HG02623 (cell line): ENCODE measurements around the gene CUX1.
"Not testable (repeated sequence)": the region's sequence is repeated elsewhere in the genome, so short reads cannot be mapped to it uniquely, and the experiment has no call there.

Experiments
- ATAC-seq: cut with Tn5 transposase; IDR thresholded peaks from one replicate; pipeline ENCODE4 v1.9.1; 2021; ENCODE audit warnings: moderate library complexity; ENCODE audit not compliant: unreplicated experiment

CUX1 gene

DNA sequence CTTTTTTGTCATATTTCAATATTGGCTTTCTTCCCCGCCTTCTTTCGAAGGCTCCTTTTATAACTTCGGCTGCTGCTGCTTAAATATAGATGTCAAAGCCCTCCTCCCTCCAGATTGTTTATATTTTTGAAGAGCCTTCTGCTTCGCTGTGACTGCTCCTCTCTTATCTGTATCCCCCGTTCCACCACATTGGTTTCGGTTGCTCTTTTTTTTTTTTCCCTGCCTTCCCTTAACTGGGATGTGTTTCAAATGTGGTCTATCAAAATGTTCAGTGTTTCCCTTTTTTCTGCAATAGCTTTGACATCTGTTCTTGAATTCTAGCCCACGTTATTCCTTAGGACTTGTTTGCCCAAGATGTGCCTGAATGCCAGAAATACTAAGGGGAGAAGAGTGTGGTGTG lies 96.4 kb downstream of the CUX1 start:
- no peak for ATAC-seq

DNA sequence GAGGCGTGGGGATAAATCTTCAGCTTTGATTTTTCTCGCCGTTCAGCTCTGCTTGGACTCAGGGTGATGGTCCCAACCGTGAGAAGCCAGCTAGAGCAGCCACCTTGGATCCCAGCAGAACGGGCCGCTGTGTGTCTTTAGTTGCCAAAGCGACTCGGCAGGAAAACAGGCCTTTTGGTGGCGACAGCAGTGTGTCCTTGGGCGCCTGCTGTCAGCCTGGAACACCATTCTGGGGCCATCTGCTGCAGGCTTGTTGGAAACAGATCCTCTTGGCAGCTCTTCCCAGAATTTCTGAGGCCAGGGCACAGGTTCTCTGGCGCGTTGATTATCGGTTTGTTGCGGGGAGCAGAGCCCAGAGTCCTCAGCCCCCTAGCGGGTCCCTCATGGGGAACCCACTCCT lies 97.6 kb downstream of the CUX1 start:
- ATAC-seq, result no peak

DNA sequence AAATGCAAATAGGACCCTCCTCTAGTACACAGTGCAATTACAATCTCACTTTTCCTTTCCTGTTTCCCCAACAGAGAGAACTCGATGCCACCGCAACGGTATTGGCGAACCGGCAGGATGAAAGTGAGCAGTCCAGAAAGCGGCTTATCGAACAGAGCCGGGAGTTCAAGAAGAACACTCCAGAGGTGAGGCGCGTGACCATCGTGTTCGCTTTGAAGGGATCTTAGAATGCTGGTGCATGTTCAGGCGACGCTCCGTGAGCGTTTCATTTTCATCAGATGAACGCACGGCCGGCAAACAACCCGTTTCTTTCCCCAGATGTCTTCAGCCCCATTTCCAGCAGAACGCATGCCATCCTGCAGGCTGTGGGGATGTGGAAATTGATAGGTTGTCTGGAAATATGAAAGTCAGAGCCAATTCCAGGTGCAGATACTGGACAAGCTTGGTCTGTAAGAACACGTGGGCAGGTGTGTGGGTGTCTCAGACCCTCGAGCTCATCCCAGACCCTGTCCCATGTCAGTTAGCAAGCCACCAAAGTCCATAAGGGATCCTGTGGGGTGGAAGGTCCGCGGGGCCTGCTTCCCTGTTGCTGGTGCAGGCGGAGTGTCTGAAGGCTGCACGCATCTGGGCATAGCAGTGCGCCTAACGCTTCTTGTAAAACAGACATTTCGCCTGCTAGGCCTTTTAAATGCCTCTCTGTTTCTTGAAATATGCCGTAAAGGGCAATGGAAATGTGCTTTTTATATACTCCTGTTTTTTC lies 98.8 kb downstream of the CUX1 start:
- ATAC-seq, result no peak

DNA sequence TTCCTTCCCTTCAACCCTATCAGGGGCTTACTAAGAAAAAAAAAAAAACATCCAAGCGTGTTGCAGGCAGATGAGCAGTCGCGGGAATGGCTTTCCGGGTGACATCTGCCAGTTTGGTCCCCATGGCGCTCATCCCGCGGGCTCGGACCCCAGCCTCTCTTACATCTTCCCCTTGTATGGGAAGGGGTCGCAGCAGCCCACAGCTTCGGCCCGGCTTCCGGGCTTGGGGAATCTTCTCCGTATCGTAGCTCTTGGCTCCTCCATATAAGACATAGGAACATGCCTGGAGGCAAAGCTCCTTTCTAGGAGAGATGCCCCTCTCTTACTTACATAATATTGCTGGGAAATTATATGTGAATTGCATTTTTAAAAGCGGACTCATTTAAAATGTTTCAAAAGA lies 99.5 kb downstream of the CUX1 start:
- ATAC-seq, result no peak

DNA sequence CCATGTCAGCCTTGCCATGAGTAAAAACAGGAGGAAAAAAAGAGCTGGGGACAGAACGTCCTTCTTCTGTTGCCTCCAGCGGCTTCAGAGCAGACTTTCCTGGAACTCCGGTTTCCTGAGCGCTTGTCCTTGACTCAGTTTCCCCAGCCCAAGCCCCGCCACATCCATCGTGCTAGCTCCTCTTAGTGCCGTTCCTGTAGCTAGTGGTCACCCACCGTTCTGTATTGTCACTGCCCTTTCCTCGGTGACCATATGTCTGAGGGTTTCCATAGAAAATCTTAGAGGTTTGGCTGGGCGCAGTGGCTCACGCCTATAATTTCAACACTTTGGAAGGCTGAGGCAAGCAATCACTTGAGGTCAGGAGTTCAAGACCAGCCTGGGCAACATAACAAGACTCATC lies 100.1 kb downstream of the CUX1 start:
- no peak for ATAC-seq

DNA sequence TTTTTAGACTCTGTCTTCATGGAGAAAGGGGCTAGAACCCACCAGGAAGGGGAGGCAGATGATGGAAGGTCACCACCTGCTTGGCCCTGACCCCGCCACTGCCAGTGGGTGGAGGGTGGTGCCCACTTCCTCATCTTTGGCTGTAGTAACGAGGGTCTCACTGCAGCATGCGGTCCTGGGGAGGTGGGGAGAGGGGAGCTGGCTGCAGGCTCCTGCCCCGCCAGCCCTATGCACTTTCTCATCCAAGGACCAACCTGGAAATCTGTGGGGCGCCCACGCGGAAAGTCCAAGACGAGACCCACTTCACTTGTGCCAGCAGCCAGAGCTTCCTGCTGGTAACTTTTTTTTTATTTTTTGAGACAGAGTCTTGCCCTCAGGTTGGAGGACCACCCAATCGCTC lies 101.0 kb downstream of the CUX1 start:
- no peak for ATAC-seq

DNA sequence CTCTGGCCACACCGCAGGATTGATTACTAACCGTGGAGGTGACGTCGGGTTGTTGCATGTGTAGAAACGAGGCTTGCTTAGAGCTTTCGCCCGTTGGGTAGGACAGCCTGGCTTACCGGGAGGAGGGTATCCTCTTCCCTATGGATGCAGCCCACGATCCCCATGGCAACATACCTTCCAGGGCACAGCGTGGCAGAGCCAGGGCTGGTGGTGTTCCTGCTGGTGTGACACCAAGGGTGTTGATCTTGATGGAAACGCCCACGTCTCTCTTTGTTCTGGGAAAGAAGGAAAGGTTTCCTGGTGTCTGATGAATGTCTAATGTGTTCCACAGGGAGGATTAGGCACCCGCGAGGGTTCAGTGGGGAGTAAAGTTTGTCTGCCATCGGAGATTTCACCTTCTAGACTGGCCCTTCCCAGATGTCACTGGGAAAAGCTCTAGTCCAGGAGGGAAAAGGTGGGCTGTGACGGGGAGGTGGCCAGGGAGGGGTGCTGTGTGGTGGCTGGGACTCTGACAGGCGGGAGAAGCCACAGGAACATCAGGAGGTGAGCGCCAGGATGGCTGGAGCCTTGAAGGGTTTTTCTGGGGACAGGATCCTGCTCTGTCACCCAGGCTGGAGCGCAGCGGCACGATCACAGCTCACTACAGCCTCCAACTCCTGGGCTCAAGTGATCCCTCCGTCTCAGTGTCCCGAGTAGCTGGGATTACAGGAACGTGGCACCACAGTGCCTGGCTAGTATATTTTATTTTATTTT lies 102.1 kb downstream of the CUX1 start:
- ATAC-seq, result no peak

DNA sequence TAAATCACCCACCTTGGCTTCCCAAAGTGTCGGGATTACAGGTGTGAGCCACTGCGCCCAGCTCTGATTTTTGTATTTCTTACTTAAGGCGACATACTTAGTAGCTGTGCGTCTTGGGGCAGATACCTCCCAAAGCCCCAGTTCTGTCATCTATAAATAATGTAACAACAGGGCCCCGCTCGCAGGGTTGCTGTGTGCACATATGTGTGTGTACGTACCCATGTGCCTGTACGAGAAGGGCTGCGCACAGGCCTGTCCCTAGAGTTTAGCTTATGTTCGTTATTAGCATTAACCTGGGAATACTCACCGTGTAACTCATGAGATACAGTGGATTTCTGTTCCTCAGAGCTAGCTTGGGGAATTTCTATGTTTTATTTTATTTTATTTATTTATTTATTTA lies 103.6 kb downstream of the CUX1 start:
- no peak for ATAC-seq

DNA sequence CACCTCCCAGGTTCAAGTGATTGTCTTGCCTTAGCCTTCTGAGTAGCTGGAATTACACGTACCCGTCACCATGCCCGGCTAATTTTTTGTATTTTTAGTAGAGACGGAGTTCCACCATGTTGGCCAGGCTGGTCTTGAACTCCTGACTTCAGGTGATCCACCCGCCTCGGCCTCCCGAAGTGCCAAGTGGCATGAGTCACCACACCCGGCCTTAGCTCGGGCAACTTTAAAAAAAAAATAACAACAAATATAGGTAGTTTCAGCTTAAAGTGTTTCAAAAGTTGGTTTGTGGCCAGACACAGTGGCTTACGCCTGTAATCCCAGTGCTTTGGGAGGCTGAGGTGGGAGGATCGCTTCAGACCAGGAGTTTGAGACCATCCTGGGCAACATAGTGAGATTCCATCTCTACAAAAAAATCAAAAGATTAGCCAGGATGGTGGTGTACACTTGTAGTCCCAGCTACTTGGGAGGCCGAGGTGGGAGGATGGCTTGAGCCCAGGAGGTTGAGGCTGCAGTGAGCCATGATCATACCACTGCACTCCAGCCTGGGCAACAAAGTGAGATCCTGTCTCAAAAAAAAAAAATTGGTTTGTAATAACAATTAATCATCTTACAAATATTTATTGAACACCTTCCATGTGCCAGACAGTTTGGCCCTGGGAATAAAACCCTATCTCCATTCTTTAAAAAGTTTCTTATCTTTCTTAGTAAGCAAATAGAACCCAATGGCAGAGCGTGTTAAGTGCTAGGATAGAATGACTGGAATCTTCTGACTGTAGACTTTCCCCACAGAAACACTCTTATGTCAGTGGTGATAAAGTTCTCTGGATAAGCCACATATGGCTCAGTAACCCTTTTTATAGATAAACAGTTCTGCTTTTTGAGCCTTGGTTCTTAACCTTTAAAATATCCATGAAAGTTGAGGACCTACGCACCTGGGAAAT lies 104.4 kb downstream of the CUX1 start:
- not testable (repeated sequence) for ATAC-seq

DNA sequence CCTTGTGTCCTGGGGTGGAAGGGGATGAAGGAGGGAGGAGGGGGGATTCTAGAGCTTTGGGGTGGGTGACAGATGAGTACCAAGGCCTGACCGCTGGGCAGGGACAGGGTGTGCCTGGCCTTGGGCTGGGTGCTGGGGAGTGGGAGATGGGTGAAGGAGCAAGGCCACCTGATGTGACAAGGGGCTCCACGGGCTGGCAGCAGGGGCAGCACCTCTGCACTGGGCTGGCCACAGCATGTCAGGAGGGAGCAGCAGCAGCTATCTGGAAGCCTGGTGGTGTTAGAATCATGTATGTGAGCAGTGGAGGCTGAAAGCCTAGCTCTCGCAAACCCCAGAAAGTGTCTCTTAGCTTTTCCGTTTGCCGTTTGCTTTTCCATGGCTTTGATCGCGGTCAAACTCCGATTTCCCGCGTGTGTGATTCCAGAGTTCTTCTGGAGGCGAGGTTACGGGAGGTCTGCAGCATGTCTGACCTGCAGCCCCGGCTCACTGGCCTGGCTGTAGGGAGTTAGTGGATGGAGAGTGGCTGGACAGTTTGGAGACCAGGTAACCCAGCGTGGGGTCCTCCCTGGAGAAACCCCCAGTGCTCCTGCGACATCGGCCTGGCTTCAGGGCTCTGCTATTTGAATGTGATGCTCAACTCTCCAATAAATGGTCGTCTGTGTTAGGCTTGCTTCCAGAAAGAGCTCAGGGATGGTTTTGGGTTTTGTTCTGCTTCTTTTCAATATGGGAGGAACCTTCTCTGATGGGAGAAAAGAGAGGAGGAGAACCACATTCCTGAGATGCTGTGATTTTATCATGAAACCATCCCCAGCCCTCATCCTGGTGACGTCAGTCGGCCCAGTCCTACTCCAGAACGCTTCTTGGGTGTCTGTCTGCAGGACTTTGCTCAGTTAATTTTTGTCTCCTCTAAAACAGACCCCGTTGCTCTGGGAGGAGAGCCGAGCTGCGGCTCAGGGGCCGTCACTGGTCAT lies 105.5 kb downstream of the CUX1 start:
- no peak for ATAC-seq

DNA sequence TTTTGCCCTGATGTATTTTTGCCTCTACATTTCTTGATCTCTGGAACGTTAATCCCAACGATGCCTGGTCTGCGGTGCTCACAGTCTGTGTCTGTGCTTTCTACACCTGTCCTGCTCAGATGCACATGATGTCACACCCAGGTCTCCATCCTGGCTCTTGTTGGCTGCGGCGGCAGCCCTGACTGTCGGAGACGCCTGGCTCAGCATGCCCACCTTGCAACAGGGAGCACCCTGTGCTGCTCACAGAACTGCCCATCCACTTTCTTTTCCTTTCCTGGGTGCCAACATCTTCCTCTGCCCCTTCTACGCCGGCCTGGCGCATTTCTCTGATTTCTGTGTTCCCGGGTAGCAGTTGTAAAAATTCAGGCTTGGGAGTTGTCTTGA lies 106.2 kb downstream of the CUX1 start:
- ATAC-seq, result no peak

DNA sequence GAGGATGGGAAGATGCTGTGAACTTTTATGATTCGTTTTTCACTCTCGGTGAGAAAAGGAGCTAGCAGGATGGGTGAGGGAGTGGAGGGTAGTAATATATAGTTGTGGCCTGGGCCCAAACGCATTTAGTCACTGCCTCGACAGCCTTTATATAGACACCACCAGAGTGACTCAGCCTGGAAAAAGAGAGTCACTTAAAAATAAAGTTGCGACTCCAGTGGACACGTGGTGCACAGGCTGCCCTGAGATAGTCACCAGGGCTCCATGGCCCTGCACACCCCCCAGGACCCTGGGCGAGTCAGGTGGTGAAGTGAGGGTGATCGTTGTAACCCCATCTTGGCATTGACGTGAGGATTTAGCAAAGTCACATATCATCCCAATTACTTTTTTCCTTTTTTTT lies 106.7 kb downstream of the CUX1 start:
- ATAC-seq, result no peak

DNA sequence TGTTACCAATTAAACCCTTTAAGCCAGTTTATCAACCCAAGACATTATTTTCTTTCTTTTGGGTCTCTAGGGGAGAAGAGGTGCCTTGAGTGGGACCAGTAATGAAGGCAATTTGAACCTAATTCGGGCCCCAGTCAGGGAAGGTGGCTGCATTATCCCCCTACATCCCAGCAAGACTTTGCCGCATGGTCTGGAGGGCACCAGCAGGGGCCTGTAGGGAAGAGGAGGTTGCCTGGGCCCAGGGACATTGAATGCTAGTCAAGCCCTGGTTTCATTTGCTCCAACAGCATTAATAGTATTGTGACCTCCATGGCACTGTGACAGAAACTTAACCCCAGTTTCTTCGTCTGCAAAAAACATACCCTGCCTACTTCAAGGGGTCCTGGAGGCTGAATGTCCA lies 108.8 kb downstream of the CUX1 start:
- ATAC-seq, result no peak

DNA sequence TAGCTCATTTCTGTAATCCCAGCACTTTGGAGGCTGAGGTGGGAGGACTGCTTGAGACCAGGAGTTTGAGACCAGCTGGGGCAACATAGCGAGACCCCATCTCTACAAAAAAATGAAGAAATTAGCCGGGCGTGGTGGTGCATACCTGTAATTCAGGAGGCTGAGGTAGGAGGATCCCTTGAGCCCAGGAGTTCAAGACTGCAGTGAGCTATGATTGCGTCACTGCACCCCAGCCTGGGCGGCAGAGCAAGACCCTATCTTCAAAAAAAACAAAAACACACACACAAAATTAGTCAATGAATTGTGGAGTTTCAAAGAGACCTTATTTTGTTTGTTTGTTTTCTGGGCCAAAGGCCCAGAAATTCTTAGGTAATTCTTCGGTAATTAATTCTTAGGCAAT lies 110.0 kb downstream of the CUX1 start:
- no peak for ATAC-seq

DNA sequence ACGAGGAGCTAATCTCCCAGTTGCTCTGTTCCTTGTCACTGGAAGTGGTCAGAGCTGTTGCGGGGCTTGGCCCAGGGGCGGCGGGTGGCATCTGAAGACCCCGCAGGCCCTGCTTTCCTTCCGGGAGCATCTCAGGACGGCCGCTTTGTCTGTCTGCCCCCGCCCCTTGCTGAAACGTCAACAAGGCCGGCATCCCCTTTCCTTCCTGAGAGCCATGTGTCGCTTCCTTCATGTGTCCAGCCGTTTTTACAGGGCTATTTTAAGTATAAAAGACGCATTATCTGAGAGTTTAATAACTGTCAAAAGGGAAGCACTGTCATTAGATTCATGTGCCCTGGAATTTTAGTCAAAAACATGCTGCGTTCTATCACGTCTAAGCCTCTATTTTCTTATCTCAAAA lies 110.4 kb downstream of the CUX1 start:
- no peak for ATAC-seq

DNA sequence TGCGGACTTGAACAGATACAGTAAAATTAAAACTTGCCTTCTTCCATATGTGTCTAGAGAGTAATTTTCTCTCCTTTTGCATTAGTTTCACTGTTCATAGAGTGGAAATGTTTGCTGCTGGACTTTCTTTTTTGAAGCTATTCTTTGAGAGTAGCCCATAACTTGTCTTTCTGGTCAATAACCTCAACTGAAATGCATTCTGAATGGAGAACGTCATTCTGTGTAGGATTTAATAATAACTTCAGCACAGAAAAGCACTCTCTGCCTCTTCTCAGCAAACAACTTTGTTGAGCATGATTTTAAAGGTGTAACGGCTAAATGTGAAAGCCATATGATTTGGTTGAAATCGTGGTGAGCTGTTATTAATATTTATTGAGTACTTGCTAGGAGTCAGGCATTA lies 111.8 kb downstream of the CUX1 start:
- ATAC-seq, result no peak

DNA sequence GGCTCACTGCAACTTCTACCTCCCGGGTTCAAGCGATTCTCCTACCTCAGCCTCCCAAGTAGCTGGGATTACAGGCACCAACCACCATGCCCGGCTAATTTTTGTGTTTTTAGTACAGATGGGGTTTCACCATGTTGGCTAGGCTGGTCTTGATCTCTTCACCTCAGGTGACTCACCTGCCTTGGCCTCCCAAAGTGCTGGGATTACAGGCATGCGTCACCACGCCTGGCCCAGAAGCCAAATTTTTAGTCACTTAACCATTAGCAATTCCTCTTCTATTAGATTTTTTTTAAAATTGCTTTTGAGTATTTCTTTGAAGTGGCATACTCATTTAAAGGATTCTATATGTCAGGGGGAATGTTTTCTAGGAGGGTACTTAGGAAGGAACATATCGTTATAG lies 112.5 kb downstream of the CUX1 start:
- not testable (repeated sequence) for ATAC-seq

DNA sequence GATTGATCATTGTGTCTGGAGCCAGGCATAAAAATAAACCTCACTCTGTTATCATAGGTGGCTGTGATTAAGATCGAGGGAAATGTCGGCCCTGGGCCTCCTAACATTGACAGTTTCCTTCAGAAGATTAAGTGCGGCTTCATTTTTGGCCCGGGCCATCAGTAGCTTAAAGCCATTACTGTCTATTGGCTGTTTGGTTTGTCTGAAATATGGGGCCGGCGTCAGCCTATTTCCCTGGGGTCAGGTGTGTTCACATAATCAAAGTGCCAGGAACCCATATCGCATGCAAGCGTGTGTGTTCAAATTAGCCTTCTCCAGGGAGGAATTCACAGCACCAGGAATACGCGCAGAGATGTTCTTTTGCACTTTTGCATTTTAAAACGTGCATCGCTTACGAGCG lies 114.7 kb downstream of the CUX1 start:
- no peak for ATAC-seq

DNA sequence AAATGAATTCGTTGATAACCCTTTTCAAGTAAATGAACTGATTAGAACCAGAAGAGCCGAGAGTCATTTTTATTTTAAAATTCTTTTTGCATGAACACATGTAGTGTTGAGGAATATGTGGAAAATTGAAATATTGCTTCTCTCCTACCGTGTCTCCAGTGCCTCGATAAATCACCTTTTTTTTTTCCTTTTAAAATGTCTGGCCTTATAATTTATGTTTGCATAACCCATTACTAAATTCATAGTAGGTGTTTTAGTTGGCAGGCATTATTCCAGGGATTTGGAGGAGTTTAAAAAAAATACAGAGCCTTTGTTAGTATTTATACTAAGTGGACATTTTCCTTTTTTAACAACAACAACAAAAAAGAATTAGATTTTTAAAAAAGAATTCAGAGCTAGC lies 115.6 kb downstream of the CUX1 start:
- ATAC-seq, result no peak

DNA sequence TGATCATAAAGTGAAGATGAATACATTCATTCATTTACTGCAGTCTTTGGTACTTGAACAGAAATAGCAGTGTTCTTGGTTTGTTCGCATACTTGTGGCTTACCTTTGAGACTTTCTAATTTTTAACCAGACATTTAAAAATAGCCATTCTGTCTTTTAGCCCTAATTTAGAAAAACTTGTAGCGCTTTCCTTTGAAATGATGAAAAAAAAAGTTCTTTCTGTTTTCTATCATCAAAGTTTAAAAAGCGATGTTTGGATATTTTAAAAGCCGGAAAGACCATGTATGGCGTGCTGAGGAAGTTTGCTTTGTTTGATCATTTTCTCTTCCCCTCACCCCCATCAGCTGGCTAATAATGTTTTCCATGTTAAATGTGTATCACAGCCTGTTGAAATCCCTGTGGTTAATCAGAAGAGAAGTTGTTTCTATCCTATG lies 116.3 kb downstream of the CUX1 start:
- ATAC-seq, result no peak
